ENCODE data around the gene TOP3B. TPM values are rescaled to one million over a fixed set of nuclear protein-coding genes. Genes with fewer than 3 reads are reported as not detected.

TOP3B gene
- total and polyA plus RNA-seq, 9 of the 15 experiments (the other 6 are each of a cell fraction or from before 2014, with no cell fraction given): 3.0 to 188 (median 112) TPM

DNA sequence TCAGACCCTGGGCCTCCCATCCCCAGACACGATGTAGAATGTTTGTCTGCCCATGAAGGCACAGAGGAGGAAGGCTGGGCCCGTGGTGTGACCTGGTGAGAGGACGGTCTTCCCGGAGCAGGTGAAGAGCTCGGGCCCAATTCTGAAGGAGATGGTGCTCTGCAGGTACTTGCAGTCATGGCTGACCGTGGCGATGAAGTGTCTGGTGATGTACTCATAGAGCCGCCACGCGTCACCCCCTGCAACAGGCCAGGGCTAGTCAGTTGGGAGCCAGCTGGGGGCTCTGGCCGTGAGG lies 20.0 kb downstream of the TOP3B start (continued):
- TF ChIP-seq, protein P1, sequence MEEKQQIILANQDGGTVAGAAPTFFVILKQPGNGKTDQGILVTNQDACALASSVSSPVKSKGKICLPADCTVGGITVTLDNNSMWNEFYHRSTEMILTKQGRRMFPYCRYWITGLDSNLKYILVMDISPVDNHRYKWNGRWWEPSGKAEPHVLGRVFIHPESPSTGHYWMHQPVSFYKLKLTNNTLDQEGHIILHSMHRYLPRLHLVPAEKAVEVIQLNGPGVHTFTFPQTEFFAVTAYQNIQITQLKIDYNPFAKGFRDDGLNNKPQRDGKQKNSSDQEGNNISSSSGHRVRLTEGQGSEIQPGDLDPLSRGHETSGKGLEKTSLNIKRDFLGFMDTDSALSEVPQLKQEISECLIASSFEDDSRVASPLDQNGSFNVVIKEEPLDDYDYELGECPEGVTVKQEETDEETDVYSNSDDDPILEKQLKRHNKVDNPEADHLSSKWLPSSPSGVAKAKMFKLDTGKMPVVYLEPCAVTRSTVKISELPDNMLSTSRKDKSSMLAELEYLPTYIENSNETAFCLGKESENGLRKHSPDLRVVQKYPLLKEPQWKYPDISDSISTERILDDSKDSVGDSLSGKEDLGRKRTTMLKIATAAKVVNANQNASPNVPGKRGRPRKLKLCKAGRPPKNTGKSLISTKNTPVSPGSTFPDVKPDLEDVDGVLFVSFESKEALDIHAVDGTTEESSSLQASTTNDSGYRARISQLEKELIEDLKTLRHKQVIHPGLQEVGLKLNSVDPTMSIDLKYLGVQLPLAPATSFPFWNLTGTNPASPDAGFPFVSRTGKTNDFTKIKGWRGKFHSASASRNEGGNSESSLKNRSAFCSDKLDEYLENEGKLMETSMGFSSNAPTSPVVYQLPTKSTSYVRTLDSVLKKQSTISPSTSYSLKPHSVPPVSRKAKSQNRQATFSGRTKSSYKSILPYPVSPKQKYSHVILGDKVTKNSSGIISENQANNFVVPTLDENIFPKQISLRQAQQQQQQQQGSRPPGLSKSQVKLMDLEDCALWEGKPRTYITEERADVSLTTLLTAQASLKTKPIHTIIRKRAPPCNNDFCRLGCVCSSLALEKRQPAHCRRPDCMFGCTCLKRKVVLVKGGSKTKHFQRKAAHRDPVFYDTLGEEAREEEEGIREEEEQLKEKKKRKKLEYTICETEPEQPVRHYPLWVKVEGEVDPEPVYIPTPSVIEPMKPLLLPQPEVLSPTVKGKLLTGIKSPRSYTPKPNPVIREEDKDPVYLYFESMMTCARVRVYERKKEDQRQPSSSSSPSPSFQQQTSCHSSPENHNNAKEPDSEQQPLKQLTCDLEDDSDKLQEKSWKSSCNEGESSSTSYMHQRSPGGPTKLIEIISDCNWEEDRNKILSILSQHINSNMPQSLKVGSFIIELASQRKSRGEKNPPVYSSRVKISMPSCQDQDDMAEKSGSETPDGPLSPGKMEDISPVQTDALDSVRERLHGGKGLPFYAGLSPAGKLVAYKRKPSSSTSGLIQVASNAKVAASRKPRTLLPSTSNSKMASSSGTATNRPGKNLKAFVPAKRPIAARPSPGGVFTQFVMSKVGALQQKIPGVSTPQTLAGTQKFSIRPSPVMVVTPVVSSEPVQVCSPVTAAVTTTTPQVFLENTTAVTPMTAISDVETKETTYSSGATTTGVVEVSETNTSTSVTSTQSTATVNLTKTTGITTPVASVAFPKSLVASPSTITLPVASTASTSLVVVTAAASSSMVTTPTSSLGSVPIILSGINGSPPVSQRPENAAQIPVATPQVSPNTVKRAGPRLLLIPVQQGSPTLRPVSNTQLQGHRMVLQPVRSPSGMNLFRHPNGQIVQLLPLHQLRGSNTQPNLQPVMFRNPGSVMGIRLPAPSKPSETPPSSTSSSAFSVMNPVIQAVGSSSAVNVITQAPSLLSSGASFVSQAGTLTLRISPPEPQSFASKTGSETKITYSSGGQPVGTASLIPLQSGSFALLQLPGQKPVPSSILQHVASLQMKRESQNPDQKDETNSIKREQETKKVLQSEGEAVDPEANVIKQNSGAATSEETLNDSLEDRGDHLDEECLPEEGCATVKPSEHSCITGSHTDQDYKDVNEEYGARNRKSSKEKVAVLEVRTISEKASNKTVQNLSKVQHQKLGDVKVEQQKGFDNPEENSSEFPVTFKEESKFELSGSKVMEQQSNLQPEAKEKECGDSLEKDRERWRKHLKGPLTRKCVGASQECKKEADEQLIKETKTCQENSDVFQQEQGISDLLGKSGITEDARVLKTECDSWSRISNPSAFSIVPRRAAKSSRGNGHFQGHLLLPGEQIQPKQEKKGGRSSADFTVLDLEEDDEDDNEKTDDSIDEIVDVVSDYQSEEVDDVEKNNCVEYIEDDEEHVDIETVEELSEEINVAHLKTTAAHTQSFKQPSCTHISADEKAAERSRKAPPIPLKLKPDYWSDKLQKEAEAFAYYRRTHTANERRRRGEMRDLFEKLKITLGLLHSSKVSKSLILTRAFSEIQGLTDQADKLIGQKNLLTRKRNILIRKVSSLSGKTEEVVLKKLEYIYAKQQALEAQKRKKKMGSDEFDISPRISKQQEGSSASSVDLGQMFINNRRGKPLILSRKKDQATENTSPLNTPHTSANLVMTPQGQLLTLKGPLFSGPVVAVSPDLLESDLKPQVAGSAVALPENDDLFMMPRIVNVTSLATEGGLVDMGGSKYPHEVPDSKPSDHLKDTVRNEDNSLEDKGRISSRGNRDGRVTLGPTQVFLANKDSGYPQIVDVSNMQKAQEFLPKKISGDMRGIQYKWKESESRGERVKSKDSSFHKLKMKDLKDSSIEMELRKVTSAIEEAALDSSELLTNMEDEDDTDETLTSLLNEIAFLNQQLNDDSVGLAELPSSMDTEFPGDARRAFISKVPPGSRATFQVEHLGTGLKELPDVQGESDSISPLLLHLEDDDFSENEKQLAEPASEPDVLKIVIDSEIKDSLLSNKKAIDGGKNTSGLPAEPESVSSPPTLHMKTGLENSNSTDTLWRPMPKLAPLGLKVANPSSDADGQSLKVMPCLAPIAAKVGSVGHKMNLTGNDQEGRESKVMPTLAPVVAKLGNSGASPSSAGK (IDR thresholded peaks at IDR 0.05): no peak
- TF ChIP-seq SRSF9 (IDR thresholded peaks at IDR 0.05; ENCODE audit: borderline replicate concordance, low read depth, low read length) (no peak), XRCC3 (IDR thresholded peaks at IDR 0.05) (no peak), ZNF830 (CRISPR knock-in tag; IDR thresholded peaks at IDR 0.05) (no peak), ZNF12 (CRISPR knock-in tag; IDR thresholded peaks at IDR 0.05) (0 out of 2 replicates have a peak, but pooled peaks have one; percentile 17), ZBTB11 (CRISPR knock-in tag; IDR thresholded peaks at IDR 0.05) (0 out of 6 replicates have a peak, but pooled peaks of 1 of the 3 experiments have one; percentile 4), CBFB (CRISPR knock-in tag; IDR thresholded peaks at IDR 0.05) (0 out of 2 replicates have a peak, but pooled peaks have one; percentile 52), NR4A1 (CRISPR knock-in tag; IDR thresholded peaks at IDR 0.05) (0 out of 2 replicates have a peak, but pooled peaks have one; percentile 2), NR4A1 (tag; IDR thresholded peaks at IDR 0.05) (no peak), TEAD1 (CRISPR knock-in tag; IDR thresholded peaks at IDR 0.05) (no peak), ATF2 (CRISPR knock-in tag; IDR thresholded peaks at IDR 0.05) (no peak), ZFP1 (CRISPR knock-in tag; IDR thresholded peaks at IDR 0.05) (no peak)
